Breast epithelium (tissue), 3 donors: ENCODE data around the gene GPSM1.

Experiments
- CTCF ChIP-seq, 3 donors: fragments of 450-650 bp; IDR thresholded peaks; one replicate each; pipeline ENCODE4 v1.5.1; 2016 to 2017; ENCODE audit warnings: antibody characterized with exemption in 3 of 3, mild to moderate bottlenecking in 3 of 3, moderate library complexity in 3 of 3
- POLR2A ChIP-seq: fragments of 450-650 bp; IDR thresholded peaks from one replicate; pipeline ENCODE4 v1.6.1; 2016; ENCODE audit warnings: antibody characterized with exemption, mild to moderate bottlenecking, moderate library complexity

DNA sequence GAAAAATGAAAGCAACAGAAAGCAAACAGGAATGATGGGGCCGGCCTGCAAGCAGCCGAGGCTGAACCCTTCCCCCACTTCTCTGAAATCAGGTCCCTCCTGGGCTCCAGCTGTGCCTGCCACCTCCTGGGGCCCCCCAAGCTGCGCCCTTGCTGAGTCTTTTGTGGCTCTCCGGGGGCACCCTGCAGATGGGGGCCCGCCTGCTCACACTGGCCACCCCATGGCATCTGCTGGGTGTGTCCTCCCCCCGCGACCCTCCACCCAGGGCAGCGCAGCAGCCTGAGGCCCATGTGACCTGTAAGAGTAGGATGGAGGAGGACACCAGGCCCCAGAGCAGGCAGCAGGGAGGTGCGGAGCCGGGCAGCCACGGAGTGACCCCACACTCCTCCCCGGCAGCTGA lies 5.7 kb downstream of the GPSM1 start:
- TF ChIP-seq CTCF (IDR thresholded peaks at IDR 0.05) (no peak), POLR2A (no peak)
